Measurements from ENCODE around the gene FGFBP1. TPM values are rescaled to one million over a fixed set of nuclear protein-coding genes. Genes with fewer than 3 reads are reported as not detected.
"Not testable (repeated sequence)": the region's sequence is repeated elsewhere in the genome, so short reads cannot be mapped to it uniquely, and the experiment has no call there.

FGFBP1 gene
- total and polyA plus RNA-seq, 2 experiments from 2014 or later, result not detected

- peak; percentile 94 for DNase-seq
- H3K36me3 ChIP-seq (ENCODE audit: low read depth), result no peaks in the 10 kb centered on the region
- H3K79me2 ChIP-seq (ENCODE audit: insufficient read depth), result no peaks in the 10 kb centered on the region
- no peaks in the 10 kb centered on the region for H3K9me3 ChIP-seq (ENCODE audit: low read depth)
- H3K27me3 ChIP-seq (replicated peaks; ENCODE audit: insufficient read depth), result no peaks in the 10 kb centered on the region
- no peak overlapping the region for H3K9ac ChIP-seq
- peak overlapping the region; percentile 1; the same call in 1 of the 2 replicates for H2AFZ ChIP-seq
- in situ Hi-C loops (cut with MboI), result no loop called here
- peak overlapping the region; percentile 15; the same call in 1 of the 2 replicates for H3K4me3 ChIP-seq
- peak overlapping the region; percentile 53 for H3K4me2 ChIP-seq (ENCODE audit: unreplicated experiment)
- H3K9me2 ChIP-seq (ENCODE audit: insufficient read depth), result no peaks in the 10 kb centered on the region
- TF ChIP-seq EZH2 (IDR thresholded peaks at IDR 0.05; ENCODE audit: insufficient read depth, poor library complexity, severe bottlenecking), result no peak
- TF ChIP-seq EZH2phosphoT487 (IDR thresholded peaks at IDR 0.05; ENCODE audit: insufficient read depth, low read depth), result no peak
- peaks cover 17% of the 10 kb centered on the region for H3F3A ChIP-seq (ENCODE audit: insufficient read depth)
- WGBS, 2 experiments (ENCODE audit: low coverage in 1 of 2, low lambda C conversion rate in 2 of 2, missing lambda C conversion rate in 2 of 2), result 16 to 20% methylated on average over 4 of the region's 4 CpGs
- H3K4me1 ChIP-seq (ENCODE audit: insufficient read depth), result peaks cover 17% of the 10 kb centered on the region
- H3K27ac ChIP-seq, result peak overlapping the region; percentile 63
- H4K20me1 ChIP-seq (ENCODE audit: insufficient read depth), result no peaks in the 10 kb centered on the region
Measured at GRCh38 chr4:15920723-15921591, 17.6 kb downstream of the FGFBP1 start.

- Histone ChIP-seq H4K20me1 (ENCODE audit: insufficient read depth) (no peaks in the 10 kb centered on the region), H3F3A (ENCODE audit: insufficient read depth) (peaks cover 22% of the 10 kb centered on the region), H3K9ac (no peak overlapping the region), H3K27me3 (replicated peaks; ENCODE audit: insufficient read depth) (no peaks in the 10 kb centered on the region), H3K36me3 (ENCODE audit: low read depth) (no peaks in the 10 kb centered on the region), H3K9me3 (ENCODE audit: low read depth) (no peaks in the 10 kb centered on the region), H3K4me2 (ENCODE audit: unreplicated experiment) (no peak overlapping the region), H3K79me2 (ENCODE audit: insufficient read depth) (no peaks in the 10 kb centered on the region), H2AFZ (no peak overlapping the region), H3K9me2 (ENCODE audit: insufficient read depth) (no peaks in the 10 kb centered on the region), H3K4me1 (ENCODE audit: insufficient read depth) (peaks cover 27% of the 10 kb centered on the region), H3K27ac (no peak overlapping the region), H3K4me3 (no peak overlapping the region)
- DNase-seq, result no peak
- in situ Hi-C loops (cut with MboI), result no loop called here
- WGBS, 2 experiments (ENCODE audit: low coverage in 1 of 2, low lambda C conversion rate in 2 of 2, missing lambda C conversion rate in 2 of 2), result 59 to 69% methylated on average over 4 of the region's 4 CpGs
- TF ChIP-seq EZH2 (IDR thresholded peaks at IDR 0.05; ENCODE audit: insufficient read depth, poor library complexity, severe bottlenecking), result no peak
Measured at GRCh38 chr4:15918484-15919129, 19.9 kb downstream of the FGFBP1 start.

- peak; percentile 58 for DNase-seq
- no peaks in the 10 kb centered on the region for H3K36me3 ChIP-seq (ENCODE audit: low read depth)
- 75 to 81% methylated on average over 2 of the region's 2 CpGs for WGBS, 2 experiments (ENCODE audit: low coverage in 1 of 2, low lambda C conversion rate in 2 of 2, missing lambda C conversion rate in 2 of 2)
- H3K79me2 ChIP-seq (ENCODE audit: insufficient read depth), result no peaks in the 10 kb centered on the region
- no peak overlapping the region for H3K27ac ChIP-seq
- H3K4me3 ChIP-seq, result no peak overlapping the region
- peaks cover 37% of the 10 kb centered on the region for H3K4me1 ChIP-seq (ENCODE audit: insufficient read depth)
- no peak overlapping the region for H3K9ac ChIP-seq
- no peak overlapping the region for H2AFZ ChIP-seq
- H3K4me2 ChIP-seq (ENCODE audit: unreplicated experiment), result no peak overlapping the region
- H3F3A ChIP-seq (ENCODE audit: insufficient read depth), result peaks cover 34% of the 10 kb centered on the region
- H3K27me3 ChIP-seq (replicated peaks; ENCODE audit: insufficient read depth), result no peaks in the 10 kb centered on the region
- no peaks in the 10 kb centered on the region for H3K9me2 ChIP-seq (ENCODE audit: insufficient read depth)
- no peaks in the 10 kb centered on the region for H4K20me1 ChIP-seq (ENCODE audit: insufficient read depth)
- TF ChIP-seq EZH2 (IDR thresholded peaks at IDR 0.05; ENCODE audit: insufficient read depth, poor library complexity, severe bottlenecking), result no peak
- no peak for TF ChIP-seq EZH2phosphoT487 (IDR thresholded peaks at IDR 0.05; ENCODE audit: insufficient read depth, low read depth)
- H3K9me3 ChIP-seq (ENCODE audit: low read depth), result no peaks in the 10 kb centered on the region
- in situ Hi-C loops (cut with MboI), result no loop called here
Measured at GRCh38 chr4:15917297-15917696, 21.2 kb downstream of the FGFBP1 start.

GRCh38 chr4:15916358-15916757 lies 22.2 kb downstream of the FGFBP1 start:
- H3K27me3 ChIP-seq (replicated peaks; ENCODE audit: insufficient read depth); H3K9ac ChIP-seq; H3K79me2 ChIP-seq (ENCODE audit: insufficient read depth); DNase-seq; H3K4me2 ChIP-seq (ENCODE audit: unreplicated experiment); in situ Hi-C loops (cut with MboI); H2AFZ ChIP-seq; H4K20me1 ChIP-seq (ENCODE audit: insufficient read depth); H3K36me3 ChIP-seq (ENCODE audit: low read depth); H3K9me3 ChIP-seq (ENCODE audit: low read depth); H3K27ac ChIP-seq; H3K4me3 ChIP-seq; H3K9me2 ChIP-seq (ENCODE audit: insufficient read depth): not testable (repeated sequence)
- peaks cover 32% of the 10 kb centered on the region for H3K4me1 ChIP-seq (ENCODE audit: insufficient read depth)
- 93 to 99% methylated on average over 9 of the region's 9 CpGs for WGBS, 2 experiments (ENCODE audit: low coverage in 1 of 2, low lambda C conversion rate in 2 of 2, missing lambda C conversion rate in 2 of 2)
- peaks cover 34% of the 10 kb centered on the region for H3F3A ChIP-seq (ENCODE audit: insufficient read depth)

Measured in GM23248 (cell line).